Measurements from ENCODE around the gene SLC6A9.

DNA sequence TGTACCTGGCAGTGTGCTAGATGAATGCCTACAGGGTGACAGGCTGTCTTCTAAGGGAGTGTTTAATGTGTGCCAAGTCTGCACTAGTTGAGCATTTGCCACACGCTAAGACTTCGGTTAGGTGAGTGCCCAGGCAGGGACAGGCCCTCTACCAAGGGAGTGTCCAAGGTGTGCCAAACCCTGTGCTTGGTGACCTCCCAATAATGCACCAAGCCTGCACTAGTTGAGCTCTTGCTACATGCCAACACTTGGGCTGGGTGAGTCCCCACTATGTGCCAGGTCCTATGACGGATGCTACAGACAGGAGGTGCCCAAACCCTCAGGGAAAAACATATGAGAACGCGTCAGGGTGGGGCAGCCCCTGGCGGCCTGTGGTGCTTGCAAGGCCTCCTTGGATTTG is 10.8 kb downstream of the SLC6A9 start:
- TF ChIP-seq, protein P1, sequence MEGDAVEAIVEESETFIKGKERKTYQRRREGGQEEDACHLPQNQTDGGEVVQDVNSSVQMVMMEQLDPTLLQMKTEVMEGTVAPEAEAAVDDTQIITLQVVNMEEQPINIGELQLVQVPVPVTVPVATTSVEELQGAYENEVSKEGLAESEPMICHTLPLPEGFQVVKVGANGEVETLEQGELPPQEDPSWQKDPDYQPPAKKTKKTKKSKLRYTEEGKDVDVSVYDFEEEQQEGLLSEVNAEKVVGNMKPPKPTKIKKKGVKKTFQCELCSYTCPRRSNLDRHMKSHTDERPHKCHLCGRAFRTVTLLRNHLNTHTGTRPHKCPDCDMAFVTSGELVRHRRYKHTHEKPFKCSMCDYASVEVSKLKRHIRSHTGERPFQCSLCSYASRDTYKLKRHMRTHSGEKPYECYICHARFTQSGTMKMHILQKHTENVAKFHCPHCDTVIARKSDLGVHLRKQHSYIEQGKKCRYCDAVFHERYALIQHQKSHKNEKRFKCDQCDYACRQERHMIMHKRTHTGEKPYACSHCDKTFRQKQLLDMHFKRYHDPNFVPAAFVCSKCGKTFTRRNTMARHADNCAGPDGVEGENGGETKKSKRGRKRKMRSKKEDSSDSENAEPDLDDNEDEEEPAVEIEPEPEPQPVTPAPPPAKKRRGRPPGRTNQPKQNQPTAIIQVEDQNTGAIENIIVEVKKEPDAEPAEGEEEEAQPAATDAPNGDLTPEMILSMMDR (conservative IDR thresholded peaks at IDR 0.05; ENCODE audit: low read depth in 2 of 2) = no peak
- no peak for TF ChIP-seq REST (IDR thresholded peaks at IDR 0.05; ENCODE audit: unreplicated experiment)
- TF ChIP-seq EZH2 (IDR thresholded peaks at IDR 0.05; ENCODE audit: low read depth, unreplicated experiment) = no peak
- TF ChIP-seq ETS1 (IDR thresholded peaks at IDR 0.05) = no peak
- no peak for TF ChIP-seq EZH2phosphoT487 (IDR thresholded peaks at IDR 0.05; ENCODE audit: unreplicated experiment)
- TF ChIP-seq POLR2AphosphoS5 (IDR thresholded peaks at IDR 0.05; ENCODE audit: low read depth) = no peak
- TF ChIP-seq JUNB (IDR thresholded peaks at IDR 0.05; ENCODE audit: unreplicated experiment) = no peak
- TF ChIP-seq CREB1 (CRISPR knock-in tag; IDR thresholded peaks at IDR 0.05; ENCODE audit: low read depth) = no peak
- no peak for TF ChIP-seq NANOG (IDR thresholded peaks at IDR 0.05; ENCODE audit: borderline replicate concordance)

Data from GM23338 (cell line).